ENCODE data around the gene LGI4.

Gene LGI4

DNA sequence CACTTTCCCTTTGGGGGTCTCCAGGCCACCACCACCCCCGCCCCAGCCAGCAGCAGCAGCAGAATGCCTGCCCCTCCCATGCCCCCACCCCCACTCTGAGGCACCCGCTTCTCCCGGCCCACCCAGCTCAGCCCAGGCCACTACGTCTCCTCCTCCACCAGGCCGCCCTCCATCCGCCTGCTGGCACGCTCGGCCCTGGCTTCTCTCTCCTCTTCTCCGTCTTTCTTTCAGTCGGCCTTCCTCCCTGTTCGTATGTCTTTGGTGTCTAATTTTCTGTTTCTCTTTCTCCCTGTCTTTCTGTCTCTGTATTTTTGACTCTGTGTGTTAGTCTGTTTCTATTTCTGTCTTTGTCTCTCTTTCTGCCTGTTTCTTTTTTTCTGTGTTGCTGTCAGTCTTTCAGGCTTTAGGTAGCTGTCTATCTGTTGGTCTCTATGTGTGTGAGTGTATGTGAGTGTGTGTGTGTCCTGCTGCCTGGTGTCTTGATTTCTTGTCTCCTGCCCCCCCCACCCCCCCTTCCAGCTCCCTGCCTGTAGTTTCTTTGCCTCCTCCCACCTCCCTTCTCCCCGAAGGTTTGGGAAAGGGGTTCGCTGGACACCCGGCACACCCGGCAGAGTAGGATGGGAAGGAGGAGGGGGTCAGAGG lies at the start of gene LGI4:
TSS of gene LGI4 (minus strand) at position 459 of the 642 bp plus-strand sequence. CDS start at position 80, 379 bp downstream.
- DNase-seq = no peak

DNA sequence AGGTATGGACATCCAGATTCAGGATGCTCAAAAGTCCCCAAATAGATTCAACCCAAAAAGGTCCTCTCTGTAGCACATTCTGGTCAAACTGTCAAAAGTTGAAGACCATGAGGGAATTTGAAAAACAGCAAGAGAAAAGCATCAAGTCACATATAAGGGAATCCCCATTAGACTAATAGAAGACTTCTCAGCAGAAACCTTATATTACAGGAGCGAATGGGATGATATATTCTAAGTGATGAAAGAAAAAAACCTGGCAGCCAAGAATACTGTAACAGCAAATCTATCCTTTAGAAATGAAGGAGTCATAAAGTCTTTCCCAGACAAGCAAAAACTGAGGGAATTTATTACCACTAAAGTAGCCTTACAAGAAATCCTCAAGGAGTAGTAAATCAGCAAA lies 49.4 kb upstream of the LGI4 start:
- DNase-seq = no peak

- no peak for DNase-seq
Measured at GRCh38 chr19:35181387-35181786, 46.5 kb upstream of the LGI4 start.

GRCh38 chr19:35179830-35180229 lies 45.0 kb upstream of the LGI4 start:
- no peak for DNase-seq

- DNase-seq = no peak
Measured at GRCh38 chr19:35178701-35179100, 43.8 kb upstream of the LGI4 start.

DNA sequence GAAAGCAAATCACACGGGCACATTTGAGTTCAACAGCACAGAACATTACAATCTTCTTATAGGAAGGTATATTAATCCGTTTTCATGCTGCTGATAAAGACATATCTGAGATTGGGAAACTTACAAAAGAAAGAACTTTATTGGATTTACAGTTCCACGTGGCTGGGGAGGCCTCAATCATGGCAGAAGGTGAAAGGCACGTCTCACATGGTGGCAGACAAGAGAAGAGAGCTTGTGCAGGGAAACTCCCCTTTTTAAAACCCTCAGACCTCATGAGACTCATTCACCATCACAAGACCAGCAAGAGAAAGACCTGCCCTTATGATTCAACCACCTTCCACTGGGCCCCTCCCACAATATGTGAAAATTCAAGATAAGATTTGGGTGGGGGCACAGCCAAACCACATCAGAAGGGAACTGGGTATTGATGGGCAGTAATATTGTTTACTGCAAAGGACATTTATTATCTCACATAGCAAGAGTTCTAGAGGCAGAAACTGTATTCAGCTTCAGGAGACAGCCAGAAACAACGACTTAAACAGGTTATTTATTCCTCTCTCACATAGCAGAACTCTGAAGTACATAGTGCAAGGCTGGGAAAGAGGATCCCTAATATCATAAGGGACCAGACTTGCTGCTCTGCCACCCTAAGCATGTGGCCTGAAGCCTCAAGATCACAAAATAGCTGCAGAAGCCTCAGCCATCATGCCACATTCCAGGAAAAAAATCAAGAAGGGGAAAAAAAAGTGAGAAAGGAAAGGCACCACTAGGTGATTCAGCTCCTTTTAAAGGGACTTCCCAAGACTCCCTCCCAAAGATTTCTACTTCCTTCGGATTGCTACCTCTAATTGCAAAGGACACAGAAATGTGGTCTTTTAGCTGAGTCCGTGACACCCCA lies 42.8 kb upstream of the LGI4 start:
- DNase-seq = no peak

DNA sequence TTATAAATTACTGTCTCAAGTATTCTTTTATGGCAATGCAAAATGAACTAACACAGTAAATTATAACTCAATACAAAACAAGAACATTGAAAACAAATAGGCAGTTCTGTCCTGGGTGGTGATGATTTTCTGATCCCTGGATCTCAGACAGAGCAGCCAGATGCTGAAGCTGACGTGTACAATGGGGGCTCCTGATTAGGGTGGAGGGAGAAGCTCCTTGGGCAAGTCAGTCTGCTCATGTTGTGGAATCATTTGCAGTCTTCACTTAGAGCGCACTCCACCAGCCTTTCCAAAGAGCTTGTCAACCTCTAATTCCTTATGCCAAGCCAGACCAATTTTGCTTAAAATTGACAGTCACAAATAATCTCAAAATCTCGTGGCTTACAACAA lies 41.3 kb upstream of the LGI4 start:
- DNase-seq = no peak

- DNase-seq = no peak
Measured at GRCh38 chr19:35174226-35174625, 39.4 kb upstream of the LGI4 start.

DNA sequence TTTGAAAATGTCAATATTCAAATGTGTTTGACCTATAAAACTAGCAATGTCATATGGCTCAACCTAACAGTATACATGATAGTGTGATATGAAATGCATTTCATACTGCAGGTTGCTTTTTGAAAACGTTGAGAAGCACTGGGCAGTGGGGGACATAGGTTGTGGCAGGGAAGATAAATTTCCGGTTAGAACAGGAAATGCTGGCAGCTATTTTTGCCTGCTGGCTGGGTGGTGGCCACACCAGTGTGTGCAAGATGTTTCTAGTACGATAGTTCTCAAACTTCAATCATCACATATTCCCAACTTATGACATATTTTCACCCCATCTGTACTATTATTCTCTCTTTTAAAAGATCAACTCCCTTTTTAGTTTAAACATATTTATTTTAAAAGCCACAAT lies 36.9 kb upstream of the LGI4 start:
- no peak for DNase-seq

DNA sequence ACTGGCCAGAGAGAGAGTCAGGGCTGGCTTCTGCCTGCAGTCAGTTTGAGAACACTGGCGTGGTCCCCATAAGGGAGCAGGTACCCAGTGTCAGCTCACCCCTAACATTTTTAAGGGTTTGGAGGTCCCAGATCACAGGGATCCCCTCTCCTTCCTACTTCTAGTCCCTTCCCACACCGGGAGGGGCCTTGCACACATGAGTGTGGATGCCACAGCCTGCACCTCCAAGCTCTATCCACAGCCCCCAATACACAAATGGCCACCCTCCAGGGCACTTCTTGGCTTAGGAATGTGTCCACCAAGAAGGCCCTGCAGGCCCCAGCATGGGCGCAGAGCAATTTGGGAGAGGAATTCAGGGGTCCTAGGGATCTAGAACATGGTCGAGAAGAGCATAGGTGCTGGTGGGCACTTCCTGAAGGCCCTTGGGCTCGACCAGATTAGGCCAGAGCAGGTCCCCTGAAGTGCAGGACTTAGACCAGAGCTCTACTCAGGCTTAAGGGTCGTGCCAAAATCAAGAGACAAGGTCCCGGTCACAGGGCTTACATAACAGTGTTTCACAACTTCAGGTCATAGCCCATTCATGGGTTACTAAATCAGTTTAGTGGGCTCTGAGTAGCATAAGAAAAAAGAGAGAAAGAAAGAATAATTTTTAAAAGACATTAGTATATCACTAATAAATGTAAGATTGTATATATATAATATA lies 35.7 kb upstream of the LGI4 start:
- peak in 1 of 2 experiments; percentile 13 for DNase-seq

- no peak for DNase-seq
Measured at GRCh38 chr19:35169221-35169995, 34.5 kb upstream of the LGI4 start.

DNA sequence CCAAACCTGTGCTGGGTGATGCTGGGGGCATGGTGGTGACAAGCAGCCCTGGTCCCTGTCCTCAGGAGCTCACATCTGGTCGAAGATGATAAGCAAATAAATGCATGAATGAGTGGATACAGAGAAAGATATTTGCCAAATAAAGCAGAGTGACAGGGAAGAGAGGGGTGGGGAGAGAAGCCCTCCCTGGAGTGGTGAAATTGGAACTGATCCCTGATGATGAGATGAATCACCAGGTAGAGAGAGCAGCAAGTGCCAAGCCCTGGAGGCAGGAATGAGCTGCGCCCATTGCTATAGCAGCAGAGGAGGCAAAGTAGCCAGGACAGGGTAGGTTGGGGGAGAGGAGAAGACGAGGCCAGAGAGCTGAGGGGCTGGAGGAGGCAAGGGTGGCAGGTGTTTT lies 33.3 kb upstream of the LGI4 start:
- DNase-seq = peak in 1 of 2 experiments; percentile 62

DNA sequence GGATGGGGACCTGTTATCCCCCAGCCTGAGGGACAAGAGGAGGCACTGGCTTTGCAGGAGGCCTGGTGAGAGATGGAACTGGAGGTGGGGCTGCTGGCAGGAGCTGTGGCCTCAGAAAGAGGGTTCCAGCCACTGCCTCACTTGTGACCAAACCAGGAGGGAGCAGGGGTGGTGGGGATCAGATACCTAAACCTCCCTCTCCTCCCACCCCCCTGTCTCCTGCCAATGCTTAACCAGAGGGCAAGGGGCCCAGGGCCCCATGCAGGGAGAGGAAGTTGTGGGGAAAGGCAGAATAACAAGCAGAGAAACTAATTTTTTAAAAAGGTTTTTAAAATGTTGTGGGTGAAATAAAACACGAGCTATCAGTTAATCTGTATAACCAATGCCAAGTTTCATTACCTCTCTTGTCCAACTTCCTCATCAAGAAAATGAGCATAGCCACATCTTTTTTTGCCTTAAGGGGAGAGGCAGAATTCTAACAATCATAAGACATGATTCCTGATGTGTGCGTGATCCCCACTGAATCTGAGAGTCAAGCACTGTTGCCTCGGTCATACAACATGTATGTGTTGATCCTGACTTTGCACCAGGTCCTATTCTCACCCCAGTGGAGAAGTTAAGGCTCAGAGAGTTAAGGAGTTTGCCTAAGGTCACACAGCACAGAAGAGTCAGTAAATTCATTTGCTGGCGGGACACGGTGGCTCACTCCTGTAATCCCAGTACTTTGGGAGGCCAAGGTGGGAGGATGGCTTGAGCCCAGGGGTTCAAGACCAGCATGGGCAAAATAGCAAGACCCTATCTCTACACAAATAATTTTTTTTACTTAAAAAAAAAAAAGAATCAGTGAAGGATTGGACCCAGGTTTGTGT lies 32.6 kb upstream of the LGI4 start:
- no peak for DNase-seq

GRCh38 chr19:35166100-35167063 lies 31.5 kb upstream of the LGI4 start:
- DNase-seq = no peak

DNA sequence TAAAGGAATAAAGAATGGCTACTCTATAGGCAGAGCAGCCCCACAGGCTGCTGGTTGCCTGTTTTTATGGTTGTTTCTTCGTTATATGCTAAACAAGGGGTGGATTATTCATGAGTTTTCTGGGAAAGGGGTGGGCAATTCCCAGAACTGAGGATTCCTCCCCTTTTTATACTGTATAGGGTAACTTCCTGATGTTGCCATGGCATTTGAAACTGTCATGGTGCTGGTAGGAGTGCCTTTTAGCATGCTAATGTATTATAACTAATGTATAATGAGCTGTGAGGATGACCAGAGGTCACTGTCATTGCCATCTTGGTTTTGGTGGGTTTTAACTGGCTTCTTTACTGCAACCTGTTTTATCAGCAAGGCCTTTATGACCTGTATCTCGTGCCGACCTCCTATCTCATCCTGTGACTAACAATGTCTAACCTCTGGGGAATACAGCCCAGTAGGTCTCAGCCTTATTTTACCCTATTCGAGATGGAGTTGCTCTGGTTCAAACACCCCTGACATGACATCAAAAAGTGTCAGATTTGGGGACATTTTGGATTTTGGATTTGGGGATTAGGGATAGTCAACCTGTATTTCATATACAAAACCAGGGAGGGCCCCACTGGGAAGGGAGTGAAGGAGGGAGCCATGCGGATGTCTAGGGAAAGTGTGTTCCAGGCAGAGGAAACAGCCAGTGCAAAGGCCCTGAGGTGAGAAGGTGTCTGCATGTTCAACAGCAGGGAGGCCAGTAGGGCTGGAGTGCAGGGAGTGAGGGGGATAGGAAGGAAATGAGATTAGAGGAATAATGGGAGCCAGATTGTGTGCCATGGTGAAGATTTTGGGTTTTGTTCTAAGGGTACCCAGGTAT lies 30.6 kb upstream of the LGI4 start:
- no peak for DNase-seq

- peak; percentile 78 to 91 for DNase-seq
Measured at GRCh38 chr19:35164418-35164817, 29.6 kb upstream of the LGI4 start.

- DNase-seq = peak; percentile 81 to 95
Measured at GRCh38 chr19:35162471-35163326, 27.8 kb upstream of the LGI4 start.

DNA sequence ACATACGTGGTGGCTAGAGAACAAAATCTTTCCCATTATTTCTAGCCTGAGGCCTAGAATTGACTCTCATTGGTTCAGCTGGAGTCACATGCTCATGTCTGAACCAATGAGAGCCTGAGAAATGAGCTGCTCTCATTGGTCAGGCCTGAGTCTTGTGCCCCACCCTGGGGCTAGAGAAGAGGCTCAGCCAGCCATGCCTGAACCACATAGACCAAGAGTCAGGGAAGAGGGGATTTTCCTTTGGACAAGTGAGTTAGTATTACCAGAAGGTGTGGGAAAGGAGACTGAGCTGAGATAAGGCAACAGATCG lies 26.5 kb upstream of the LGI4 start:
- peak in 1 of 2 experiments; percentile 20 for DNase-seq
